Right ventricle myocardium inferior (tissue), 1 donor: ENCODE results near the gene PPP2R3C. TPM values are rescaled to one million over a fixed set of nuclear protein-coding genes. Genes with fewer than 3 reads are reported as not detected.
"Not testable (repeated sequence)": the region's sequence is repeated elsewhere in the genome, so short reads cannot be mapped to it uniquely, and the experiment has no call there.

Source experiments
- ATAC-seq: fragments of 200-7000 bp; cut with Tn5 transposase; one replicate; pipeline ENCODE4 v1.9.1; 2020; ENCODE audit warnings: mild to moderate bottlenecking, moderate library complexity
- DNase-seq: peaks from one replicate; pipeline ENCODE4 v3.0.0; 2021; ENCODE audit errors: missing footprints
- intact Hi-C: fragments of 100-400 bp; cut with DNase I; formaldehyde crosslinking; loops from one replicate; pipeline ENCODE4 v1.11.0; 2022
- total RNA-seq: library from RNA; stranded (reverse); fragmentation: NEBNext Ultra II Directional; extraction: Animal tissue kit (Norgen Biotek cat#: 25700); gene quantifications from one replicate; pipeline ENCODE4 v1.2.1, GENCODE V29; 2021
- donor health status: DM: no; HTN: yes; CAD: no; lungs with severe emphysema.

PPP2R3C gene
- total RNA-seq, 1 donor from 2014 or later, result 26.8 TPM

DNA sequence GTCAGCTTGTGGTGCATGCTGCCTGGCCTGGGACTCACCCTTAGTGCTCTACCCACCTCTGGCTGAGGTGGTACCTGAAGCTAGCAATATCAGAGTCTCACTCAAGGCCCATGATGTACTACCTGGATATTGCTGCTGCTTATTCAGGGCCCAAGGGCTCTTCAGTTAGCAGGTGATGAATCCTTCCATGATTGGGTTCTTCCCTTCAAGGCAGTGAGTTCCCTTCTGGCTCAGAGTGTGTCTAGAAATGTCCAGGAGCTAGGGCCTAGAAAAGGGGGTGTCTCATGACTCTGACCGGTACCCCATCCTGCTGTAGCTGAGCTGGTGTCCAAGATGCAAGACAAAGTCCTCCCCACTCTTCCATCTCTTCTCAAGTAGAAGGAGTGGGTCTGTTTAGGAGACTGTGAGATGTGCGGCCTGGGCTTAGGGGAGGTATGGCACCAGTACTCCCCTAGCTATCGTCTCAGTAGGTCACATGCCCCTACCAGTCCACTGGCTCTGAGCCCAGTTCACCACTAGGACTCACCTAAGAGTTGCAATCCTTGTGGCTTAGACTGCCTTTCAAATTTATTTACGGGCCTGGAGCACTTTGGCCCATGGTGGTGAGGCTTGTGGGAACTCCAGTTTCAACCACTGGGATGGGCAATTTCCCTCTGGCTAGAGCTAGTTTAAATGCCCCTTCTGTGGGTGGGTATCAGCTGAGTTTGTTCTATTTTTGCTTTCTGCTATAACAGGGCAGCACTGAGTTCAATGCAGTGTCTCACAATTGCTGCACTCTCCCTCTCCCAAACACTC lies 12.7 kb upstream of the PPP2R3C start:
- ATAC-seq, result peak; percentile 31
- intact Hi-C loops, result no loop called here
- no peak for DNase-seq

DNA sequence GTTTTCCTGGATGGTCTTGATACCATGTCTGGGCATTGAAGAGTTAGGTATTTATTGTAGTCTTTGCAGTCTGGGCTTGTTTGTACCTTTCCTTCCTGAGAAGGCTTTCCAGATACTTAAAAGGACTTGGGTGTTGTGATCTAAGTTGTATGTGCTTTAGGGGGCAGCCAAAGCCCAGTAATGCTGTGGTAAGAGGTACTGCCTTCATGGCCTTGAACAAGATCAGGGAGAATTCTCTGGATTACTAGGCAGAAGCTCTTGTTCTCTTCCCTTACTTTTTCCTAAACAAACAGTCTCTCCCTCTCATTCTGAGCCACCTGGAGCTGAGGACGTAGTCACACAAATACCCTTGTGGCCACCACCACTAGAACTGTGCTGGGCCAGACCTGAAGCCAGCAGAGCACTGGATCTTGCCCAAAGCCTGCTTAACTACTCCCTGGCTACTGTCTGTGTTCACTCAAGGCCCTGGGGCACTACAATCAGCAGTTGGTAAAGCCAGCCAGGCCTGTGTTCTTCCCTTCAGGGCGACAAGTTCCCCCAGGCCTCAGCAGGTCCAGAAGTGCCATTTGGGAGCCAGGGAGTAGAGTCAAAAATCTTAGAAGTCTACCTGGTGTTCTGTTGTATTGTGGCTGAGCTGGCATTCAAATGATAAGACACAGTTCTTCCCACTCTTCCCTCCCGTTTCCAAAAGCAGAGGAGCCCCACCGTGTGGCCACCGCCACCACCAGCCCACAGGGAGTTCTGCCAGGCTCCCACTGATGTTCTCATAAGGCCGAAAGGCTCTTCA lies 11.9 kb upstream of the PPP2R3C start:
- no peak for ATAC-seq
- no peak for DNase-seq
- intact Hi-C loops, result no loop called here

DNA sequence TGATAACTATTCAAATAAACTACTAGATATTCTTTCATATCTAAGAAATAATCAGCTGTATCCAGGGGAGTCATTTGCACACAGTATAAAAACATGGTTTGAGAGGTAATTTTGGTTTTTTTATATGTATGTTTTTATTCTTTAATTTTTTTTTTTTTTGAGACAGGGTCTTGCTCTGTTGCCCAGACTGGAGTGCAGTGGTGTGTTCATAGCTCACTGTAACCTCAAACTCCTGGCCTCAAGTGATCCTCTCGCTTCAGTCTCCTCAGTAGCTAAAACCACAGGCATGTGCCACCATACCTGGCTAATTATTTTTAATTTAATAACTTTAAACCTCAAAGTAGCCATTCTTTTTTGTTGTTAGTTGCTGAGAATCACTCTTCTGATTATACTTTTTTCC lies 2.3 kb upstream of the PPP2R3C start:
- DNase-seq, result no peak
- ATAC-seq, result no peak
- intact Hi-C loops, result loop anchor here (5.0 to 10.0 kb wide), 4 partner anchors 168 to 701 kb away; partner anchors contain the start of genes BAZ1A, BRMS1L, NFKBIA and PSMA6

DNA sequence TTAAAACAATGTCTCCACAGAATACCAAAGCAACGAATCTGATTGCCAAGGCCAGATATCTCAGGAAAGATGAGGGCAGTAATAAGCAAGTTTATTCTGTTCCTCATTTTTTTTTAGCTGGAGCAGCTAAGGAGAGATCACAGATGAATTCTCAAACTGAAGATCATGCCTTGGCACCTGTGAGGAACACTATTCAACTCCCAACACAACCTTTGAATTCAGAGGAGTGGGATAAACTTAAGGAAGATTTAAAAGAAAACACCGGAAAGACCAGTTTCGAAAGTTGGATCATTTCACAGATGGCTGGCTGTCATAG lies 1.6 kb upstream of the PPP2R3C start:
- no peak for DNase-seq
- ATAC-seq, result no peak
- intact Hi-C loops, result loop anchor here (5.0 to 10.0 kb wide), 4 partner anchors 169 to 701 kb away; partner anchors contain the start of genes BAZ1A, BRMS1L, NFKBIA and PSMA6

DNA sequence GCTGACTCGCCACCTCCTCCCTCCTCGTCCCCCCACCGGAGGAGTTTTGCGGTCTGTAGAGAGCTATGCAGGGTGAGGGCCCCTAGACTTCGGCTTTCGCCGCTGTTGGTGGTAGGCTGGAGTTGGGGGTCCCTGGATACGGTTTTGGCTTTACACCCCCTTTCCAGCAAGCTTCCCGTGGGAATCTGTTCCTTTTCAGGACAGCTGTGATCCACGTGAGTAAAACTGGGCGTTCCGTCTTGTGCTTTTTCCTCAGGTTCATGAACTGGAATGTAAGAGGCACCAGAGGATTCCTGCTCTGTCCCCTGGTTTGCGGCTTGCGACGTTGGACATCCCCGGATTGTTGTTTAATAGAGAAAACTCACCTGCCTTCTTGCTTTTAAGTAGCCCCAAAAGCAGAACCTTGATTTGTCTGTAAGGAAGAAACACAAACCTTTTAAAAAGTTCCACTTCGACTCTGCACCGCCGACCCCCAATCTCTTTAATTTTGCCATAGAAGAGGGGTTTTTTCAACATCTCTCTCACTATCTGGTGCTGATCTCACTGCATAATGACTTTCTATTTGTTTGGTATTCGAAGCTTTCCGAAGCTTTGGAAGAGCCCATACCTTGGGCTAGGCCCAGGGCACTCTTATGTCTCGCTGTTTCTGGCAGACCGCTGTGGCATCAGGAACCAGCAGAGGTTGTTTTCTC lies 1.1 kb upstream of the PPP2R3C start:
- ATAC-seq, result peak; percentile 30
- intact Hi-C loops, result loop anchor here (5.0 to 10.0 kb wide), 4 partner anchors 169 to 702 kb away; partner anchors contain the start of genes BAZ1A, BRMS1L, NFKBIA and PSMA6
- no peak for DNase-seq

DNA sequence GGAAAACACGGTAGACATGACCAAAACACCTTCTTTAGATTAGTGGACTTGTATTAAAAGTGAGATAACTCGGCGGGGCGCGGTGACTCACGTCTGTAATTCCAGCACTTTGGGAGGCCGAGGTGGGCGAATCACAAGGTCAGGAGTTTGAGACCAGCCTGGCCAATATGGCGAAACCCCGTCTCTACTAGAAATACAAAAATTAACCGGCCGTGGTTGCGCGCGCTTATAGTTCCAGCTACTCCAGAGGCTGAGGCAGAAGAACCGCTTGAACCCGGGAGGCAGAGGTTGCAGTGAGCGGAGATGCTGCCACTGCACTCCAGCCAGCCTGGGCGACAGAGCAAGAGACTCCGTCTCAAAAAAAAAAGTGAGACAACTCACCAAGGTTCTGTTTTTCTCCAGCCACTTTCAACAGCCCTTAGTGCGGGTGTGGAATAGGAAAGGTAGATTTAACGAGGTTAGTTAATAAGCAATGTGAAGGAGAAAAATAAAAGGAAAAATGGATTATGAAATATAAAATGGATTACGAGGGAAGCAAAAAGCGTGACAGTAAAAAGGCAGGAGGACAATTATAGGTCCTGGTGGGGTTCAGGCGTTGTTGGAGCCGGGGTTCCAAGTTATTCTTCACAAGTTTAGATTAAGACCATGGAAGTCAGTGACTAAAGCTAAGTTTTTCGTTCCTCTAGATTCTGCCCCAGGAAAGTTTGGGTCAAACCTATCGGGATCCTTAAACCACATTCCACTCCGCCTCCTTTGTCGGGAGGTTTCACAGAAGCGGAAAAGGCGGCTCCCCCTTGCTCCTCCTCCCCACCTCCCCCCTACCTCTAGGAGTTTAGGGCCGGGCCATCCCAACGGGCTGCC lies 534 bp downstream of the PPP2R3C start:
- no peak for ATAC-seq
- DNase-seq, result no peak
- intact Hi-C loops, result loop anchor here (2.0 to 10.0 kb wide), 5 partner anchors 74 to 704 kb away; partner anchors contain the start of genes BAZ1A, BRMS1L, FAM177A1 and NFKBIA

GRCh38 chr14:35117112-35117511 lies 4.7 kb downstream of the PPP2R3C start:
- DNase-seq (no peak), ATAC-seq (no peak)
- intact Hi-C loops, result no loop called here

DNA sequence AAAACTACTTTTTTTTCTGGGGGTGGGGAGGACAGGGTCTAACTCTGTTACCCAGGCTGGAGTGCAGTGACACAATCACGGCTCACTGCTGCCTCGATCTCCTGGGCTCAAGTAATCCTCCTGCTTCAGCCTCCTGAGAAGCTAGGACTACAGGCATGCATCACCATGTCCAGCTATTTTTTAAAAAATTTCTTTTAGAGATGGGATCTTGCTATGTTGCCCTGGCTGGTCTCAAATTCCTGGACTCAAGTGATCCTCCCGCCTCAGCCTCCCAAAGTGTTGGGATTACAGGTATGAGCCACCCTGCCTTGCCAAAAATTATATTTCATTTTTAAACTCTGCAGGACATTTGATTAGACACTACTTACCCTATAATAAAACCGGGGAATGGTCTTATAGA lies 5.5 kb downstream of the PPP2R3C start:
- ATAC-seq, result no peak
- intact Hi-C loops, result no loop called here
- no peak for DNase-seq

GRCh38 chr14:35114036-35114435 lies 7.8 kb downstream of the PPP2R3C start:
- DNase-seq, result no peak
- no peak for ATAC-seq
- intact Hi-C loops, result no loop called here

GRCh38 chr14:35113308-35113950 lies 8.4 kb downstream of the PPP2R3C start:
- no peak for DNase-seq
- intact Hi-C loops, result no loop called here

DNA sequence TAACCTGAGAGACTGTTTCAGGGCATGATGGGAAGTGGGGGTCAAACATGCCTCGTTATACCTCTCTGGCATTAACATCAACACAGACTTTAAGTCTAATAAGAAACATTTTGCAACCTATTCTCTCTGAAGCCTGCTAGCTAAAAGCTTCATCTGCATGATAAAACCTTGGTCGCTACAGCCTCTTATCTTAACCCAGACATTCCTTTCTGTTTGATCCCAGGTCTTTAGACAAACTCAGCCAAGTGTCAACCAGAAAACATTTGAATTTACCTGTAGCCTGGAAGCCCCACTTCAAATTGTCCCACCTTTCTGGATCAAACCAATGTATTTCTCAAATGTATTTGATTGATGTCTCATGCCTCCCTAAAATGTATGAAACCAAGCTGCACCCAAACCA lies 9.1 kb downstream of the PPP2R3C start:
- DNase-seq, result no peak
- ATAC-seq, result no peak
- intact Hi-C loops, result no loop called here

More at GRCh38 chr14:35113308-35113950, 8.4 kb downstream of the PPP2R3C start:
- no peak for ATAC-seq

DNA sequence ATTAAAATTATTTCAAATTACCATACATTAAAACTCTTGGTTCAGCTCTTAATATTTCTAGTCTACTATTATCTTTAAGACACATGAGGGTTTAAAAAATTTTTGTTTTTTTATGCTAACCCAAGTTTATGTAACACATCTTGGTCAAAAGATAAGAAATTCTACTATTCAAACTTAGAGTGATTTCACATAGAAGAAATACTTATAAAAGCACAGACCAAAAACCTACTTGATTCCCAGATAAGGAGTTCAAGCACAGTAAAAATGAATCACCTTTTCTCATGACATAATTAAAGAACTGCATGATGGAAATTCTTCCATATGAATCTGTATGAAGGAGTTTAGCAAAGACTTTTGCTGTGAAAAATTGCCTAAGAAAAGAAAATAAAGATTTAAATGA lies 13.9 kb downstream of the PPP2R3C start:
- DNase-seq, result no peak
- no peak for ATAC-seq
- intact Hi-C loops, result no loop called here

DNA sequence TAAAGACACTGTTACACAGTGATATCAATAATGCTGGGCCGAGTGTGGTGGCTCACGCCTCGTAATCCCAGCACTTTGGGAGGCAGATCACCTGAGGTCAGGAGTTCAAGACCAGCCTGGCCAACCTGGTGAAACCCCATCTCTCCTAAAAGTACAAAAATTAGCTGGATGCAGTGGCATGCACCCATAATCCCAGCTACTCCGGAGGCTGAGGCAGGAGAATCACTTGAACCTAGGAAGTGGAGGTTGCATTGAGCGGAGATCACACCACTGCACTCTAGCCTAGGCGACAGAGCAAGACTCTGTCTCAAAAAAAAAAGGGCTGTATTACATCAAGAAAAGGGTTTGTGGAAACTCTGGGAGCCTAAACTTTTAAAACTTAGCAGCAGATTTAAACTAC lies 27.1 kb downstream of the PPP2R3C start:
- DNase-seq, intact Hi-C loops, ATAC-seq: not testable (repeated sequence)

- no peak for ATAC-seq
- intact Hi-C loops, result loop anchor here (10.0 kb wide), 1 partner anchor 74 kb away; no protein-coding TSS in a partner anchor
- DNase-seq, result no peak
Observed at GRCh38 chr14:35088514-35088913, 33.3 kb downstream of the PPP2R3C start.

- no peak for ATAC-seq
- intact Hi-C loops, result loop anchor here (10.0 kb wide), 1 partner anchor 71 kb away; no protein-coding TSS in a partner anchor
- DNase-seq, result no peak
Observed at GRCh38 chr14:35085441-35085840, 36.3 kb downstream of the PPP2R3C start.

DNA sequence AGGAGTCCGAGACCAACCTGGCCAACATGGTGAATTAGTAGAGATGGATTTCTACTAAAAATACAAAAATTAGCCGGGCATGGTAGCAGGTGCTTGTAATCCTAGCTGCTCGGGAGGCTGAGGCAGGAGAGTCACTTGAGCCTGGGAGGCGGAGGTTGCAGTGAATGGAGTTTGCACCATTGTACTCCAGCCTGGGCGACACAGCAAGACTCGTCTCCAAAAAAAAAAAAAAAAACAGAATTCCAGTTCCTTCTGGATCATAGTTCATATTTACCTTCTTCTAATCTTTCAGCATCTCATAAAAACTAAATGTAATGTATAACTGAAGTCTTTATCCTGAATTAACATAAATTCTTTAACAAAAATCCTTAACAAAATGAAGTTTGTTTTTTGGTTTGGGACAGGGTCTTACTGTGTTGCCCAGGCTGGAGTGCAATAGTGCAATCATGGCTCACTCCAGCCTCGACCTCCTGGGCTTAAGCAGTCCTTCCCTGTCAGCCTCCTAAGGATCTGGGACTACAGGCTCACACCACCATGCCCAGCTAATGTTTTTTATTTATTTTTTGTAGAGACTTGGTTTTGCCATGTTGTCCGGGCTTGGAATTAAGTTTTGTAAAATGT lies 38.1 kb downstream of the PPP2R3C start:
- intact Hi-C loops, result loop anchor here (10.0 kb wide), 1 partner anchor 69 kb away; no protein-coding TSS in a partner anchor
- ATAC-seq (no peak), DNase-seq (no peak)

DNA sequence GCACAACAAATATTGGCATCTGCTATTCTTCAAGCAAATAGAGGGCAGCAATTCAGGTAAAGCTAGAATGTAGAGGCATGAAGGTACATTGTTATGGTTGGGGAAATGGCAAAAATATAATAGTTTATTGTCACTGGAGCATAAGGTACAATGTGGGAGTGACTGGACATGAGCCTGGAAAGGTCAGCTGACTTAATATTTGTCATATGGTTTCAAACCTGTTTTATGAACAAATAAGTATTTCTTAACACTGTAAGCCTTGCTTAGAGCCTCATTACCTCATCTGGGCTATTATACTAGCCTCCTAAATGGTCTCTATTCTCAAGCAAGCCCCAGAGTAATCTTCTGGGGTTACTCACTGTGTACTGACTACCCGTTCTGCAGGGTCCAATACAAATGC lies 42.0 kb downstream of the PPP2R3C start:
- no peak for ATAC-seq
- intact Hi-C loops, result loop anchor here (10.0 kb wide), 1 partner anchor 65 kb away; no protein-coding TSS in a partner anchor
- no peak for DNase-seq
